GM19240 (cell line): ENCODE data around the gene MYL11.
"Not testable (repeated sequence)": the region's sequence is repeated elsewhere in the genome, so short reads cannot be mapped to it uniquely, and the experiment has no call there.

Experiments used
- DNase-seq: peaks from one replicate; pipeline ENCODE4 v3.0.0; 2011; ENCODE audit warnings: low spot score; ENCODE audit not compliant: insufficient read length

The MYL11 gene

DNA sequence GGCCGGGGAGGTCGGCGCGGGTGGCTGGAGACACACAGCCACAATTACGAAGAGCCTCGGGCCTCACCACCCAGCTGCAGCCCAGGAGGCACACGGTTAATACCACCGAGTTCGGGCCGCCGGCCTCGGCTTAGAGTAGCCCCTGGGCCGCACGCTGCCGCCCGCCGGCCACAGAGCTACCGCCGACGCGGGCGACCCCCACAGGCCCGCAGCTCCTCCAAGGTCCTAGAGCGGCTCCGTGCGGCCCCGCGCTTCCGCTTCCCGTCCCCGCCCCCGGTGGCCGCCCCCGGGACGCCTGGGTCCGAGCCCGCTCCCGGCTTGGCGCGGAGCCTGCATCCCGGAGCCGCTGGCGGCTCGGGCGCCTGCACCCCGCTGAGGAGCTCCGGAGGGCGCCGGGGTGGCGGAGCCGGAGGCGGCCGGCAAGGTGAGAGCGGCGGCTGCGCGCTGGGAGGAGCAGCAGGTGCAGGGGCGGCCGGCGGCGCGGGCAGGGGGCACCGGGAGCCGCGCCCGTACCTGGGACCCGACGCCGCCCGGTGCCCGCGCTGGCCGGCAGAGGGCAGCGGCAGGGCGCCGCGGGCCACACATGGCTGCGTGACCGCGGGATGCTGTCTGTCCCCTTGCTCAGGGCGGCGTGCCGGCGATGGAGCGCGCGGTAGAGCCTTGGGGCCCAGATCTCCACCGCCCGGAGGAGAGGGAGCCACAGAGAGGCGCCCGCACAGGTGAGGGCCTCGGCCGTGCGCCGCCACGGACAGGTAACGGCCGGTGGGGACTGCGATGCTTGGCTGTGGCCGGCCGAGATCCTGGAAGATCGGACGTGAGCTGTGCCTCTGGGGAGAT, 20.8 kb downstream of the MYL11 start, which contains the start of gene ZNF48:
ZNF48 (plus strand) TSS at position 266 of the 837 bp plus-strand sequence; CDS start at position 641, 375 bp downstream.
- DNase-seq: no peak

DNA sequence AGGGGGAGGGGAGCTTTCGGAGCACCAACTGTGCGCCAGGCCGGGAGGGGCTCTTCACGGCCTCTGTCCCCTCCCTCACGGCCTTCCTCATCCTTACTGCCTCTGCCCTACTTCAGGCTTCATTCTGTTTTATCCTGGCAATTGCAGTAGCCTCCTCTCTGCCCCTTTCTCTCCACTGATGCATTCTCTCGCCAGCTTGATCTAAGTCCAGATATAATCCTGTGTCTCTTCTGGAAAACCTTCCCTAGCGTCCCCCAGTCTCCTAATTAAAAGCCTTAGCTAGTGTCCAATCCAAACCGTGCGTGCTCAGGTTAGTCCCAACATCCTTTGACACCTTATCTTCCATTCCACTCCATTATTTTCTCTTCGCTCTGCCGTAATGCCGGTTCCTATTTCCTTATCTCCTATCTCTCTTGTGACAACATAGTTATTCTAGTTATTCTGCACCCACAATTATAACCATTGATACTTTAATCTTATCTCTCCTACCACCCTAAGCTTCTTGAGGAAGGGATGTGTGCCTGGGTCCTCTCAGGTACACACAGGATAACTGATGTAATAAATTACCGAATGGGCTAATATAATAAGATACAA, 21.5 kb downstream of the MYL11 start:
- DNase-seq: no peak

DNA sequence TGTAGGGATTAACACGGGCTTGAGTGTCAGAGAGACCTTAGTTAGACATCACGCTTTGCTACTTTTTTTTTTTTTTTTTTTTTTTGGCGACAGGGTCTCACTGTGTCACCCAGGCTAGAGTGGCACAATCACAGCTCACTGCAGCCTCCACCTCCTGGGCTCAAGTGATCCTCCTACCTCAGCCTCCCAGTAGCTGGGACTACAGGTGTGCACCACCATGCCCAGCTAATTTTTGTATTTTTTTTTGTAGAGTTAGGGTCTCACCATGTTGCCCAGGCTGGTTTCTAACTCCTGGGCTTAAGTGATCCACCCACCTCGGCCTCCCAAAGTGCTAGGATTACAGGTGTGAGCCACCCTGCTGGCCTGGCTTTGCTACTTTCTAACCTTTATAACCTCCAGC, 22.0 kb downstream of the MYL11 start:
- not testable (repeated sequence) for DNase-seq

DNA sequence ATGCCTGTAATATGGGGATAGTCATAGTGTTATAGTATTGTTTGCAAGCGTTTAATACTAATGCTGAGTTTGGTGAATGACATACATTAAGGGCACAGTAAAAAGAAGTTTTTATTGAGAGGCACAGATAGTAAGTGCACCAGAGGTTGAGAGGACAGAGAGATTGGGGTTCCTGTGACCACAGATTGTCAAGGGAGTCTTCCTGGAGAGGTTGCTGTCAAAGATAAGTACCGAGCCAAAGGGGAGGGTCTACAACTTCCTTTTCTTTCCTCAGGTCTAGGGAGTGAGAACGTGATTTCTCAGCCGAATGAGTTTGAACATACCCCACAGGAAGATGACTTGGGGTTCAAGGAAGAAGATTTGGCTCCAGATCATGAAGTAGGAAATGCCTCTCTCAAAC, 22.5 kb downstream of the MYL11 start:
- DNase-seq: no peak

DNA sequence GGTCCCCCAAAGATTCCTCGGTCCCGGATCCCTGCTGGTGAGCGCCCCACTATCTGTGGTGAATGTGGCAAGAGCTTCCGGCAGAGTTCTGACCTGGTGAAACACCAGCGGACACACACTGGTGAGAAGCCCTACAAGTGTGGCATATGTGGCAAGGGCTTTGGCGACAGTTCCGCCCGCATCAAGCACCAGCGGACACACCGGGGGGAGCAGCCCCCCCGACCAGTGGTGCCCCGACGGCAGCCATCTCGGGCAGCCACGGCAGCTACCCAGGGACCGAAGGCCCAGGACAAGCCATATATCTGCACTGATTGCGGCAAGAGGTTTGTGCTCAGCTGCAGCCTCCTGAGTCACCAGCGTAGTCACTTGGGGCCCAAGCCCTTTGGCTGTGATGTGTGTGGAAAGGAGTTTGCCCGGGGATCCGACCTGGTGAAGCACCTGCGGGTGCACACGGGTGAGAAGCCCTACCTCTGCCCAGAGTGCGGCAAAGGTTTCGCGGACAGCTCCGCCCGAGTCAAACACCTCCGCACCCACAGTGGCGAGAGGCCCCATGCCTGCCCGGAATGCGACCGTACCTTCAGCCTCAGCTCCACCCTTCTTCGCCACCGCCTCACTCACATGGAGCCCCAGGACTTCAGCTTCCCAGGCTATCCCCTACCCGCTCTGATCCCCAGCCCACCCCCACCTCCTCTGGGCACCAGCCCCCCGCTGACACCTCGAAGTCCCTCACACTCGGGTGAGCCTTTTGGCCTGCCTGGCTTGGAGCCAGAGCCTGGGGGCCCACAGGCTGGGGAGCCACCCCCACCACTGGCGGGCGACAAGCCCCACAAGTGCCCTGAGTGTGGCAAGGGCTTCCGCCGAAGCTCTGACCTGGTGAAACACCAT, 23.4 kb downstream of the MYL11 start:
- no peak for DNase-seq

DNA sequence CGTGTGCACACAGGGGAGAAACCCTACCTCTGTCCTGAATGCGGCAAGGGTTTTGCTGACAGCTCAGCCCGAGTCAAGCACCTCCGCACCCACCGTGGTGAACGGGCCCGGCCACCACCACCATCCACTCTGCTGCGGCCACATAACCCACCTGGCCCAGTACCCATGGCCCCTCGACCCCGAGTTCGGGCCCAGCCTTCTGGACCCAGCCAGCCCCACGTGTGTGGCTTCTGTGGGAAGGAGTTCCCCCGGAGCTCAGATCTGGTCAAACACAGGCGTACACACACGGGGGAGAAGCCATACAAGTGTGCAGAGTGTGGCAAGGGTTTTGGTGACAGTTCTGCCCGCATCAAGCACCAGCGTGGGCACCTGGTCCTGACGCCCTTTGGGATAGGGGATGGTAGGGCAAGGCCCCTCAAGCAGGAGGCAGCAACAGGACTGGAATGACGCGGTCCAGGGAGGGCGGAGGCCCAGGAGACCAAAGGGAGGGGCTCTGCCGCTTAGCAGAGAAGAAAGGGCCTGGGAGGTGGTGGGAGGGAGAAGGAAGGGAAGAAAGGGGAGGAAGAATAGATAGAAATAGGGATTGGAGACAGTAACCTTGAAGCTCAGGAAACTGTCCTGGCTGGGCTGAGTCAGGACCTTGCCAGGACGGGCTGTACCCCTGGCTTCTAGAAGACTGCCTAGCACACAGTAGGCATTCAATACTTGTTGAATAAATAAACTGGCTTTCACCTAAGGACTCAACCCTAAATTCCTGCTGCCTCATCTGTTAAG, 24.2 kb downstream of the MYL11 start:
- no peak for DNase-seq

DNA sequence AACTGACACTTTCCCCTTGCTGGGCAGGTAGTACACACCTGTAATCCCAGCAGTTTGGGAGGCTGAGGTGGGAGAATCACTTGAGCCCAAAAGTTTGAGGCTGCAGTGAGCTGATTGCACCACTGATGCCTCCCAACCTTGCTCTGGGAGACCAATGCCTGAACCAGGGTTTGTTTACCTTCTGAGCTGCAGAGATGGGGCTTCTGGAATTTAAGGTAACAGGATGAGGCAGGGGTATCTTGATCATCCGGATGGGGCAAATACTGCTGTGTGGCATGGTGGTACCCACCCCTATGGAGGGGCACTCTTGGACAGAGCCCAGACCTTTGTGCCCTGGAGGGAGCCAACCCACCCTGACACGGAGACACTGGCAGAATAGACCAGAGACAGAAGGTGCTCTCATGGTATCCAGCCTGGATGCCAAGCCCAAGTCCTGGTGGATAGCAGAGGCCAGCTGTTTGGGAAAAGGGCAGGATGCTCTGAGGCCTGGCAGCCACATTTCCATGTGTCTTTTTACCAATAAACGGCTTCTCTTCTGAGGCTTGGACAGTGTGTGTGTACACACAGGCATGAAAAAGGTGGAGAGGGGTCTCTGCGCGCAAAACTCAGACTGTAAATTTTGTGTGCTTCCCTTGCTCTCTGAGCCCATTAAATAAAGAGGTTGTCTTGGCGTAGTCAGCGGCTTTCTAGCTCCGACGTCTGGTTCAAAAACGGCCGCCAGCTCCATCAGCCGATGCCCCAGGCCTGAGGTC, 25.0 kb downstream of the MYL11 start:
- no peak for DNase-seq

DNA sequence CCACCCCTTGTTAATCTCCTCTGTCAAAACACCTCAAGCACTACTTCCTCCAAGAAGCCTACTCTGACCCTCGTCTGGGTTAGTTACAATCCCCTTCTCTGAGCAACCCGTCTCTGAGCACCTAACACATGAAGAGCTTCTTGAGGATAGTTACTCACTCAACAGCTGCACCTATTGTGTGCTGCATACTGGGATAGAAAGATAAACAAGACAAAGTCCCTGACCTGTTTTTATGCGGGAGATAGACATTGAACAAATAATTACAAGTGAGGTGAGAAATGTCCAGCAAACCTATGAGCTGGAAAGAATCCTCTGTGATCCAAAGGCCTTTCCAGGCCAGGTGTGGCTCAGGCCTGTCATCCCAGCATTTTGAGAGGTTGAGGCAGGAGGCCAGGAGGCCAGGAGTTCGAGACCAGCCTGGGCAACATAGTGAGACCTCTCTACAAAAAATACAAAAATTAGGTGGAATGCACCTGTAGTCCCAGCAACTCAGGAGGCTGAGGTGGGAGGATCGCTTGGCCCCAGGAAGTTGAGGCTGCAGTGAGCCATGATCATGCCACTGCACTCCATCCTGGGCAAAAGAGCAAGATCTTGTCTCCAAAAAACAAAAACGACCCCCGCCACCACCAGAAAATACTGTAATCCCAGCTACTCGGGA, 27.3 kb downstream of the MYL11 start:
- no peak for DNase-seq

DNA sequence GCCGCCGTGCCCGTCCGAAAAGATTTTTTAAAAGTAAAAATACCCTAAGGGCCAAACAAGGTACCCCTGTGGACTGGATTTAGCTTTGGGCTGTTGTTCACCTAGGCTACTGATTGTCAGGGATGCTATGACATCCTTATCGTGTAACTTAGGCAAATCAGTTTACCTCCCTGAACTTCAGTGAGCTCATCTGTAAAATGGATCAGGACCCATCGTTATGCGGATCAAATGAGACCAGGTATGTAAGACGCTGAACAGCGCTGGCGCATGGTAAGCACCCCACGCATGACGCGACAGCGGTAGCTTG, 32.1 kb downstream of the MYL11 start:
- DNase-seq: no peak

DNA sequence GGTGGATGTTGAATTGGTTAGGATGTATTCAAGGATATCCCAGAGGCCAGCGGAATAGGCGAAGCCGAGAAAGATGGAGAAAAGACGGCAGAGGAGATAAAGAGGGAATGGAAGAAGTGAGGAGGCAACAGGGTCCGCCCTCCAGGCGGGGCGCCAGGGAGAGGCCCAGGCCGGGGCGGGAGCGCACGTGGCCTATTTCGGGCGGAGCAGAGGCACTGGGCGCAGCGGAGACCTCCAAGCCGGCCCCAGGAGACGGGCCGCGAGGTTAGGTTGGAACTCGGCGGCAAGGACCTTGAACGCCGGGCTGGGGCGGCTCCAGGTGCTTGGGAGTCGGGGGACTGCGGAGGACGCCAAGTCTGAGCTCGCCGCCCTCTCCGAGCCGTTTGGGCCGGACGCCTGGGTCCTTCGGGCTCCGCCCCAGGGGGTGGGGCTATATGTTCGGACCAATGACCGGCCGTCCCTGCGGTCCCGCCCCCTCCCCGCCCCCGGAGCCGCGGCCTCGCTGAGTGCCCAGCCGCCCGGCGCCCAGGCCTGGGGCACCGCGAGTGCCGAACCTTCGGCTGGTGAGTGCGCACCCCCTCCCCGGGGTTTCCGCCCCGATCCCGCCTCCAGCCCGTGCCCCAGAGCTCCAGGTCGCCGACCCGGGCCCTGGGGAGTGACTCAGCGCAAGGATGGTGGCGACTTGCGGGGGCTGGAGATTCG, 32.7 kb downstream of the MYL11 start, which contains the start of gene ZNF771:
ZNF771 (plus strand) TSS at position 505 of the 702 bp plus-strand sequence. CDS start 448 bp downstream, outside the sequence.
- DNase-seq: peak; percentile 69

DNA sequence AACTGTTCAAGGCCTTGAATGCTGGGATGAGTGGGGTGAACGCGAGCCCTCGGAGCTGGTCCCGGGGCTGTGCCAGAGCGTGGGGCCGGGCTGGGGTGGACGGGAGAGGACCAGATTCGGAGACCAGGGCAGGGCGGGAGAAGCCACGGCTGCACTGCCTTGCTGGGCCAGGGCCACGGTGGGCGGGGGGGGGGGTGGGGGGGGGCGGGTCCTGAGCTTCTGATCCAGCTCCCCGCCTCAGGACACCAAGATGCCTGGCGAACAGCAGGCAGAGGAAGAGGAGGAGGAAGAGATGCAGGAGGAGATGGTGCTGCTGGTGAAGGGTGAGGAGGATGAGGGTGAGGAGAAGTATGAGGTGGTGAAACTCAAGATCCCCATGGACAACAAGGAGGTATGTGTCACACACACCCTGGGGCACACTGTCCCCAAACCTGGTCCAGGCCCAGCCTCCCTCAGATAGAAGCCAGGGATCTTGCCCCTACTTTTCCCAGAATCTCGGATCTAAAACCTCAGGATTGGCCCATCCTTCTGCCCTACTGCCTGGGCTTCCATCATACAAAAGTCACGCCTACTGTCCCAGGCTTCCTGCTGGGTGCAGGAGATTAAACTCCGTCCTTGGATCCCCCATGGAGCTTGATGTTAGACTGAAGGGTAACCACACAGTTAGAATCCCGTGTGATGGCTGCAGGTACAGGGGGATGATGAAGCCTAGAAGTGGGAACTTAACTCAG, 33.4 kb downstream of the MYL11 start:
- DNase-seq: no peak

DNA sequence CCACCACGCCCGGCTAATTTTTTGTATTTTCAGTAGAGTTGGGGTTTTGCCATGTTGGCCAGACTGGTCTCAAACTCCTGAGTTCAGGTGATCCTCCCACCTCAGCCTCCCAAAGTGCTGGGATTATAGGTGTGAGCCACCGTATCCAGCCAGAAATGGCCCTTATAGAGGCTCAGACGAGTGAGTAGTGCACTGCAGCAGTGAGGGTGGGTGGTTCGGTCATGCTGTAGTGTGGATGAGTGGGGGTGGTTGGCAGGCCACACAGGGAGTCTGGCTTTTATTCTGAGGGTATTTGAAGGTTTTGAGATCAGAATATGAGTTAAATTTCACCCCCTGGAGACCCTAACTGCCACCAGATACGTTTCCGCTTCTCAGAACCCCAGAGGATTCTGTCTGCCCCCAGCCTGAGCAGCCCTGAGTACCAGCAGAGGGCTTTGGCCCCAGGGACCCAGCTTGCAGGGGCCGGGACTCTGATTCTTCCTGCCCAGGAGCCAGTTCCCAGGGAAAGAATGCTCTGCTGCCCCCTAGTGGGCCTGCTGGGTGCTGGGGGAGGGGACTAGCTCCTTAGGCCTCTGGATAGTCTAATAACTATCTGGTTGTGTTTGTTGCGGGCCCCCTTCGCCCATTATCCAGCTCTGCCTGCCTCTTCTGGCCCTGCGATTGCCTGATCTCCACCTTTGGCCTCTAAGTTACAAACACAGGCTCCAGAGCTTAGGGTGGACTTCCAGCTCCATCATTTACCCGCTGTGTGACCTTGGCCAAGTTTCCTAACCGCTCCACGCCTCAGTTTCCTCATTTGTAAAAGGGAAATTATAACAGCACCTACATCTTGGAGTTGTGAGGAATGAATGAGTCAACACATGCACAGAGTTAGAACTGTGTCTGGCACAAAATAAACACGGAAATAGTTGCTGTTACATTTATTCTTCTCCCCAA, 34.8 kb downstream of the MYL11 start:
- peak; percentile 79 for DNase-seq

DNA sequence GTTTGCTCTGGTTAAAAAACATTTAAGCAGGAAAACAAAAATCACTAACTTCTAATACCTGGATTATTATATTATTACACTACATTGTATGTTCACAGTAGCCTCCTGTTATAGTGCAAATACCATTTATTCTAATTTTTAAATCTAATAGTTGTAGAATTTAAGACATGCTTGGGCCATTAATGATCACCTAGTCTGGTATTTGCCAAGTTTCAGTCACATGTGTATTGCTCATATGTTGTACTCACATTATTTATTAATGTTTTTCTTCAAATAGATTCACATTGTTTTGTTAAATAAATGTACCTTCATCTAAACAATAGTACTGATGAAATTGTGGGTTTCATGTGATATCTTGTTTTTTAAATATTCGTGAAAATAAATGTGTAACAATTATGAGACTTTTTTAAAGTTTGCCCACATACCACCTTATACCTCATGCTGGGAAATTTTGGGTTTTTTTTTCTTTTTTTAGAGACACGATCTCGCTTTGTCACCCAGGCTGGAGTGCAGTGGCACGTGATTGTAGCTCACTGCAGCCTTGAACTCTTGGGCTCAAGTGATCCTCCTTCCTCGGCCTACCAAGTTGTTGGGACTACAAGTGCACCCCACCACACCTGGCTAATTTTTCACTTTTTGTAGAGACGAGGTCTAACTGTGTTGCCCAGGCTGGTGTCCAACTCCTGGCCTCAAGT, 38.7 kb downstream of the MYL11 start:
- no peak for DNase-seq

DNA sequence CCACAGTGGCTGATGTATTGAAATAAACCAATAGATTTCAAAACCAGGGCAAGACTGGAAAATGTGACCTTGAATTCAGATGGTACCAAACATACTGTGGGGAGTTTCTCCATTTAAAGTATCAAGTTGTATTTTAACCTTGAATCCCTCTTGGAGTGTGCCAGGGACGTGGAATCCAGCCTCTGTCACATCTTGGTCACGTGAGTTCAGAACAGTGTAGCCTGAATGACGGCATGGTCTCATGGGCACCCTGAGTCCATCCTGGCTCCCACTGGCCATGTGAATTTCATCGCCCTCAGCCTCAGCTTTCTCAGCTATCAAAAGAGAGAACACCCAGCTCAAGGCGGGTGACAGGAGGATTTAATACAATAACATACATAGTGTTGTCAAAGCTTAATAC, 39.6 kb downstream of the MYL11 start:
- DNase-seq: no peak

DNA sequence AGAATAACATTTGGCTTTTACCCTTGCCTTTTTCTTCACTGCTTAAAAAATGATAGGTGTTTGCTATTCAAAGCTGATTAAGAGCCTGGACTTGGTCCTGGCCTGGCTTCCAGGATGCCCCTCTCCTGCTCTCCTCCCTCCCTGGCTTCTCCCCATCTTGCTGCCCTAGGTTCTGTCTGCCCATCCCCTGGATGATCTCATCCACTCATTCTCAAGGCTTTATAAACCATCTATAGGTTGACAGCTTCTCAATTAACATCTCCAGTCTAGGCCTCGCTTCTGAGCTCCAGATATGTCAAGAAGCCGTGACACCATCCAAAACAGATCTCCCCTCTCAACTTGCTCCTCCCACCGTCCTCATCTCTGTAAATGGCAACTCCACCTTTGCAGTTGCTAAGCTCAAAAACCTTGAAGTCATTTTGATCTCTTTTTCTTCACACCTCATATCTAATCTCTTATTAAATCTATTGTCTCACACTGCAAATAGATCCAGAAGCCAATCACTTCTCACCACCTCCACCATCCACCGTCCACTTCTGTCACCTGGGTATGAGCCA, 41.5 kb downstream of the MYL11 start:
- DNase-seq: no peak

DNA sequence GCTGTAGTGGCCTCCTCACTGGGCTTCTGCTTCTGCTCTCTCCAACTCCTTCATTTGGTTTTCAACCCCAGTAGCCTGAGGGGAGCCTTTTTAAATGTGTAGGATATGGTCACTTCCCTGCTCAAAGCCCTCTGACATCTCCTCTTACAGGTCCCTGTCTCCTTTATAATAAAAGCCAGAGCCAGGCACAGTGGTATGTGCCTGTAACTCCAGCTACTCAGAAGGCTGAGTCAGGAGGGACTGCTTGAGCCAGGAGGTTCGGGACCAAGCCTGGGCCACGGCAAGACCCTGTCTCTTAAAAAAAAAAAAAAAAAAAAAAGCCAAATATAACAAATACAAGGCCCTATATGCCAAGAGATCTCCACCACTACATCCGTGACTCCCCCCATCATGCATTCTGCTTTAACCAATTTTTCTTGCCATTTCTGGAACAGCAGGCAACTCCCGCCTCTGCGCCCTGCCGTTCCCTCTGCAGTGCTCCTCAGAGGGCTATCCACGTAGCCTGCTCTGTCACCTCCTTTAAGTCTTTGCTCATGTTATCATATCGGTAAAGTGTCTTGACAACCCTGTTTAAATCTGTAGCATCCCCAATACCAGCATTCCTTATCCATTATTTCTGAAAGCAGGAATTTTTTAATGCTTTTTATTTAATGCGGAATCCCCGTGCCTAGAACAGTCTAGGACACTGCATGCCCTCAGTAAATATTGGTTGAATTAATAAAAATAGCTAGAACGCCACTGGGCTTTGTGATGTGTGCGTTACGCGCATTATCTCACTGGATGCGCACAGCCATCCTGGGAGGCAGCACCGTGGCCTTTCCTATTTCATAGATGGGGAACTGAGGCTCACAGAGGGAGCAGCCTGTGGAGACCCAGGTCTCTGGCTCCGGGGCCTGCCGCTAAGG, 42.3 kb downstream of the MYL11 start:
- DNase-seq: no peak
